ENCODE results near the gene IP6K3. TPM values are rescaled to one million over a fixed set of nuclear protein-coding genes. Genes with fewer than 3 reads are reported as not detected.
A peak's percentile ranks its signal among the peaks of the same experiment; 100 is the strongest.

IP6K3 gene
- total and polyA plus RNA-seq, 2 donors (not counting 1 experiment from before 2014, with no cell fraction given): not detected

- H3K4me3 Mint-ChIP-seq: peak within 1 kb of the TSS; percentile 93
- H3K27ac Mint-ChIP-seq: peak within 1 kb of the TSS; percentile 97
- TF ChIP-seq, protein P1, sequence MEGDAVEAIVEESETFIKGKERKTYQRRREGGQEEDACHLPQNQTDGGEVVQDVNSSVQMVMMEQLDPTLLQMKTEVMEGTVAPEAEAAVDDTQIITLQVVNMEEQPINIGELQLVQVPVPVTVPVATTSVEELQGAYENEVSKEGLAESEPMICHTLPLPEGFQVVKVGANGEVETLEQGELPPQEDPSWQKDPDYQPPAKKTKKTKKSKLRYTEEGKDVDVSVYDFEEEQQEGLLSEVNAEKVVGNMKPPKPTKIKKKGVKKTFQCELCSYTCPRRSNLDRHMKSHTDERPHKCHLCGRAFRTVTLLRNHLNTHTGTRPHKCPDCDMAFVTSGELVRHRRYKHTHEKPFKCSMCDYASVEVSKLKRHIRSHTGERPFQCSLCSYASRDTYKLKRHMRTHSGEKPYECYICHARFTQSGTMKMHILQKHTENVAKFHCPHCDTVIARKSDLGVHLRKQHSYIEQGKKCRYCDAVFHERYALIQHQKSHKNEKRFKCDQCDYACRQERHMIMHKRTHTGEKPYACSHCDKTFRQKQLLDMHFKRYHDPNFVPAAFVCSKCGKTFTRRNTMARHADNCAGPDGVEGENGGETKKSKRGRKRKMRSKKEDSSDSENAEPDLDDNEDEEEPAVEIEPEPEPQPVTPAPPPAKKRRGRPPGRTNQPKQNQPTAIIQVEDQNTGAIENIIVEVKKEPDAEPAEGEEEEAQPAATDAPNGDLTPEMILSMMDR (IDR thresholded peaks at IDR 0.05): no peak
- no peak for TF ChIP-seq EZH2 (IDR thresholded peaks at IDR 0.05; ENCODE audit: borderline replicate concordance, insufficient read depth, low read depth, low read length, poor library complexity, severe bottlenecking)
- peaks cover 40% of the 10 kb centered on the region for H4K20me1 ChIP-seq (ENCODE audit: control insufficient read depth, insufficient read depth, low read length, poor library complexity, severe bottlenecking)
- WGBS (ENCODE audit: insufficient coverage): 3% methylated on average over 78 of the region's 86 CpGs
- peak within 1 kb of the TSS; percentile 84 for H2AFZ ChIP-seq (ENCODE audit: insufficient read depth, low read depth, low read length, poor library complexity, severe bottlenecking)
- DNase-seq (peak; percentile 95), ATAC-seq (ENCODE audit: low read depth) (peak; percentile 92)
- peaks cover 34 to 37% of the 10 kb centered on the region in 2 donors for H3K4me1 ChIP-seq (ENCODE audit: control insufficient read depth in 2 of 2, insufficient read depth in 2 of 2, low read length in 2 of 2)
- ChIA-PET POLR2A (interaction anchor here (0.9 kb wide), 1 partner anchor 77 kb away, joined by 4 read pairs; the partner anchor contains the start of gene UQCC2), CTCF (interaction anchor here (1.6 to 5.6 kb wide), 2 partner anchors 9 to 18 kb away, joined by 3 to 48 read pairs; no protein-coding TSS in a partner anchor)
- H3K36me3 ChIP-seq (replicated peaks in 1 of 2; ENCODE audit: control extremely low read depth in 1 of 2, control insufficient read depth in 1 of 2, extremely low read depth in 1 of 2, insufficient read depth in 2 of 2, low read length in 1 of 2): peaks cover 0 to 14% of the 10 kb centered on the region in 2 experiments
- peaks cover 0 to 5% (median 0%) of the 10 kb centered on the region in 4 experiments for H3K27me3 ChIP-seq (replicated peaks in 1 of 4; ENCODE audit: control extremely low read depth in 1 of 4, control insufficient read depth in 3 of 4, insufficient read depth in 4 of 4, low read length in 3 of 4)
- H3K9ac ChIP-seq (ENCODE audit: low read length): peak within 1 kb of the TSS; percentile 93
- peak within 1 kb of the TSS; percentile 78 to 89 for H3K27ac ChIP-seq (ENCODE audit: low read length in 2 of 2)
- H3K79me2 ChIP-seq (ENCODE audit: control insufficient read depth, insufficient read depth, low read length): peaks cover 43% of the 10 kb centered on the region
- peak within 1 kb of the TSS; percentile 11 to 89 (median 73) for H3K4me3 ChIP-seq (ENCODE audit: control extremely low read depth in 1 of 5, extremely low read depth in 1 of 5, insufficient read depth in 1 of 5, low read depth in 2 of 5, low read length in 4 of 5)
- peaks cover 4% of the 10 kb centered on the region for H3K27me3 Mint-ChIP-seq
- H3K9me3 ChIP-seq (ENCODE audit: control extremely low read depth in 1 of 3, control insufficient read depth in 2 of 3, insufficient read depth in 1 of 3, low read length in 2 of 3): no peaks in the 10 kb centered on the region
- peaks cover 47% of the 10 kb centered on the region for H3K4me1 Mint-ChIP-seq
- peak within 1 kb of the TSS; percentile 84 for H3K4me2 ChIP-seq (replicated peaks; ENCODE audit: low read depth, low read length, poor library complexity, severe bottlenecking)
- H3K9me3 Mint-ChIP-seq (ENCODE audit: insufficient read depth): no peaks in the 10 kb centered on the region
- intact Hi-C loops (cut with micrococcal nuclease): loop anchor here (1.0 to 5.0 kb wide), 5 partner anchors 18 to 458 kb away; partner anchors contain the start of genes CUTA, KIFC1, SMIM29 and UQCC2
Observed at GRCh38 chr6:33788694-33789549, 42.2 kb upstream of the IP6K3 start, which contains the start of gene LEMD2. Gene LEMD2, minus strand, starts transcription at chr6:33789130. Its CDS starts 14 bp downstream, at chr6:33789116.
